H9 (cell line): Measurements from ENCODE around the gene EHBP1. TPM values are rescaled to one million over a fixed set of nuclear protein-coding genes. Genes with fewer than 3 reads are reported as not detected.

Experiments used
- DNase-seq: peaks from one replicate; pipeline ENCODE4 v3.0.0-alpha.2; 2017
- H2AFZ ChIP-seq: one replicate; pipeline ENCODE4 v1.6.1; 2013; ENCODE audit warnings: mild to moderate bottlenecking, low read length, control low read depth, moderate library complexity
- H2AK5ac ChIP-seq: 2 replicates; pipeline ENCODE4 v1.6.1; 2013; ENCODE audit warnings: low read length, control low read depth, mixed read lengths; ENCODE audit not compliant: insufficient read length
- H2BK120ac ChIP-seq: one replicate; pipeline ENCODE4 v1.6.1; 2013; ENCODE audit warnings: low read depth, mild to moderate bottlenecking, low read length, control low read depth, inconsistent platforms; ENCODE audit not compliant: poor library complexity, severe bottlenecking
- H2BK12ac ChIP-seq: 2 replicates; pipeline ENCODE4 v1.6.1; 2013; ENCODE audit warnings: low read length, control low read depth, mixed read lengths, low read depth; ENCODE audit not compliant: insufficient read length
- H2BK15ac ChIP-seq: 2 replicates; pipeline ENCODE4 v1.6.1; 2013; ENCODE audit warnings: low read depth, low read length, control low read depth
- H2BK20ac ChIP-seq: one replicate; pipeline ENCODE4 v1.6.1; 2013; ENCODE audit warnings: low read depth, mild to moderate bottlenecking, low read length, control low read depth, inconsistent platforms; ENCODE audit not compliant: poor library complexity, severe bottlenecking
- H2BK5ac ChIP-seq: 2 replicates; pipeline ENCODE4 v1.6.1; 2013; ENCODE audit warnings: low read length, control low read depth, mixed read lengths; ENCODE audit not compliant: insufficient read length
- H3K14ac ChIP-seq: 2 replicates; pipeline ENCODE4 v1.6.1; 2013; ENCODE audit warnings: low read length, control low read depth; ENCODE audit not compliant: insufficient read depth
- H3K18ac ChIP-seq: 2 replicates; pipeline ENCODE4 v1.6.1; 2013; ENCODE audit warnings: low read depth, mild to moderate bottlenecking, mixed read lengths, low read length, control low read depth; ENCODE audit not compliant: insufficient read length
- H3K23ac ChIP-seq: 2 replicates; pipeline ENCODE4 v1.6.1; 2013; ENCODE audit warnings: low read length, control low read depth, mixed read lengths, low read depth; ENCODE audit not compliant: insufficient read length
- H3K23me2 ChIP-seq: 2 replicates; pipeline ENCODE4 v1.6.1; 2013; ENCODE audit warnings: low read depth, mild to moderate bottlenecking, mixed read lengths, low read length, control low read depth; ENCODE audit not compliant: insufficient read length, poor library complexity, severe bottlenecking
- H3K27ac ChIP-seq: 2 replicates; pipeline ENCODE4 v1.5.1; 2013; ENCODE audit warnings: low read length, control low read depth, mixed read lengths, low read depth; ENCODE audit not compliant: insufficient read length
- H3K27me3 ChIP-seq: 2 replicates; pipeline ENCODE4 v1.6.1; 2013; ENCODE audit warnings: low read length, control low read depth, inconsistent platforms; ENCODE audit not compliant: insufficient read depth
- H3K4ac ChIP-seq: 2 replicates; pipeline ENCODE4 v1.6.1; 2013; ENCODE audit warnings: low read depth, mild to moderate bottlenecking, control low read depth, inconsistent platforms, low read length, moderate library complexity
- H3K4me1 ChIP-seq: 2 replicates; pipeline ENCODE4 v1.6.1; 2013; ENCODE audit warnings: low read length, control low read depth, inconsistent platforms; ENCODE audit not compliant: insufficient read depth
- H3K4me2 ChIP-seq: 2 replicates; pipeline ENCODE4 v1.6.1; 2013; ENCODE audit warnings: low read length, control low read depth, mixed read lengths; ENCODE audit not compliant: insufficient read length, insufficient read depth
- H3K56ac ChIP-seq: 2 replicates; pipeline ENCODE4 v1.6.1; 2013; ENCODE audit warnings: low read depth, mild to moderate bottlenecking, mixed read lengths, low read length, control low read depth; ENCODE audit not compliant: insufficient read length
- H3K79me1 ChIP-seq: 2 replicates; pipeline ENCODE4 v1.6.1; 2013; ENCODE audit warnings: low read depth, mild to moderate bottlenecking, moderate library complexity, low read length, control low read depth, inconsistent platforms; ENCODE audit not compliant: insufficient read depth, poor library complexity, severe bottlenecking
- H3K79me2 ChIP-seq: 2 replicates; pipeline ENCODE4 v1.6.1; 2013; ENCODE audit warnings: low read length, control low read depth, inconsistent platforms; ENCODE audit not compliant: insufficient read depth
- H3K9ac ChIP-seq: 2 replicates; pipeline ENCODE4 v1.6.1; 2013; ENCODE audit warnings: low read length, control low read depth, mixed read lengths; ENCODE audit not compliant: insufficient read length; ENCODE audit errors: extremely low read depth
- H3K9me3 ChIP-seq: one replicate; pipeline ENCODE4 v1.6.1; 2013; ENCODE audit warnings: low read depth, low read length, inconsistent platforms; ENCODE audit not compliant: control insufficient read depth
- H3T11ph ChIP-seq: one replicate; pipeline ENCODE4 v1.6.1; 2013; ENCODE audit warnings: mild to moderate bottlenecking, low read length, control low read depth, inconsistent platforms
- H4K20me1 ChIP-seq: one replicate; pipeline ENCODE4 v1.6.1; 2013; ENCODE audit not compliant: control insufficient read depth, insufficient read length, insufficient read depth
- H4K5ac ChIP-seq: 2 replicates; pipeline ENCODE4 v1.6.1; 2013; ENCODE audit warnings: low read depth, mild to moderate bottlenecking, mixed read lengths, low read length, control low read depth; ENCODE audit not compliant: insufficient read length
- H4K8ac ChIP-seq: replicated peaks from 2 replicates; pipeline ENCODE4 v1.6.1; 2013; ENCODE audit warnings: low read length, control low read depth, mixed read lengths, low read depth; ENCODE audit not compliant: insufficient read length
- H4K91ac ChIP-seq: 2 replicates; pipeline ENCODE4 v1.6.1; 2013; ENCODE audit warnings: low read depth, mild to moderate bottlenecking, moderate library complexity, mixed read lengths, low read length, control low read depth; ENCODE audit not compliant: insufficient read length
- H3K27ac Mint-ChIP-seq, 3 experiments: 2 replicates in 2 of 3; 3 replicates in 1 of 3; pipeline ENCODE4 v1.8.0; 2020 to 2021; ENCODE audit warnings: mixed read lengths in 3 of 3, mild to moderate bottlenecking in 1 of 3, moderate library complexity in 1 of 3
- H3K27me3 Mint-ChIP-seq: 2 replicates; pipeline ENCODE4 v1.8.0; 2021; ENCODE audit warnings: low read depth, mild to moderate bottlenecking, moderate library complexity, mixed read lengths
- H3K36me3 Mint-ChIP-seq, 3 experiments: 2 replicates in 2 of 3; 3 replicates in 1 of 3; pipeline ENCODE4 v1.8.0; 2020 to 2021; ENCODE audit warnings: low read depth in 3 of 3, mixed read lengths in 3 of 3; ENCODE audit not compliant: insufficient read depth in 1 of 3
- H3K4me1 Mint-ChIP-seq, 2 experiments: 2 replicates each; pipeline ENCODE4 v1.8.0; 2020; ENCODE audit warnings: mixed read lengths in 2 of 2
- H3K4me3 Mint-ChIP-seq, 2 experiments: 2 replicates in 1 of 2; 3 replicates in 1 of 2; pipeline ENCODE4 v1.8.0; 2020 to 2021; ENCODE audit warnings: mild to moderate bottlenecking in 2 of 2, mixed read lengths in 2 of 2, moderate library complexity in 1 of 2
- H3K9me3 Mint-ChIP-seq, 2 experiments: 2 replicates in 1 of 2; 3 replicates in 1 of 2; pipeline ENCODE4 v1.8.0; 2020; ENCODE audit warnings: mild to moderate bottlenecking in 2 of 2, mixed read lengths in 2 of 2, moderate library complexity in 1 of 2
- CTCF ChIP-seq: fragments of 200-600 bp; sonication (generic); conservative IDR thresholded peaks from 3 replicates; pipeline ENCODE4 v1.8.0; 2021; ENCODE audit warnings: antibody characterized with exemption, mild to moderate bottlenecking
- total RNA-seq: library from RNA; stranded (reverse); gene quantifications from 2 replicates; pipeline ENCODE4 v1.2.1, GENCODE V29; 2021

Gene EHBP1
- total RNA-seq, 1 experiment from 2014 or later = 35.6 TPM

GRCh38 chr2:62722679-62723078 lies 17.2 kb downstream of the EHBP1 start:
- Histone ChIP-seq H3K23ac (no peak overlapping the region), H3K79me2 (peaks cover 6% of the 10 kb centered on the region; the same call in 1 of the 2 replicates), H3K56ac (no peak overlapping the region), H3K14ac (no peak overlapping the region), H4K5ac (no peak overlapping the region), H2BK20ac (no peak overlapping the region), H2BK120ac (no peak overlapping the region), H3K23me2 (no peaks in the 10 kb centered on the region), H2BK5ac (no peak overlapping the region), H3K9ac (no peak overlapping the region), H3K79me1 (no peaks in the 10 kb centered on the region), H3K18ac (no peak overlapping the region), H3K27me3 (no peaks in the 10 kb centered on the region), H2AFZ (no peak overlapping the region), H2BK12ac (no peak overlapping the region), H4K20me1 (no peaks in the 10 kb centered on the region), H3K4me2 (no peak overlapping the region), H3K27ac (no peak overlapping the region), H4K91ac (no peak overlapping the region), H3T11ph (no peak overlapping the region), H2BK15ac (no peak overlapping the region), H3K4me1 (no peaks in the 10 kb centered on the region; the same call in 1 of the 2 replicates), H3K4ac (no peak overlapping the region), H4K8ac (no peak overlapping the region), H2AK5ac (no peak overlapping the region), H3K9me3 (no peaks in the 10 kb centered on the region)
- no peak overlapping the region for H3K27ac Mint-ChIP-seq
- no peak for DNase-seq
- H3K27me3 Mint-ChIP-seq = no peaks in the 10 kb centered on the region
- peaks cover 0 to 10% of the 10 kb centered on the region in 2 experiments; a peak in 2 of 5 replicates for H3K9me3 Mint-ChIP-seq
- H3K36me3 Mint-ChIP-seq = peaks cover 10 to 20% (median 14%) of the 10 kb centered on the region in 3 experiments
- no peak overlapping the region for H3K4me3 Mint-ChIP-seq
- no peak for TF ChIP-seq CTCF
- peaks cover 20% of the 10 kb centered on the region in 2 experiments for H3K4me1 Mint-ChIP-seq
